Fibroblast of lung (primary cell): ENCODE results near the gene MRPS5. TPM values are rescaled to one million over a fixed set of nuclear protein-coding genes. Genes with fewer than 3 reads are reported as not detected.

Source experiments
- DNase-seq, 2 donors: peaks; one replicate each; pipeline versions ENCODE4 v3.0.0 to v3.0.0-alpha.2; 2010; ENCODE audit warnings: low read depth in 2 of 2
- H2AFZ ChIP-seq: 2 replicates; pipeline ENCODE4 v1.5.1; 2012; ENCODE audit warnings: low read length, control low read depth, inconsistent platforms
- H3K27ac ChIP-seq: 2 replicates; pipeline ENCODE4 v1.5.1; 2011; ENCODE audit warnings: low read length, control low read depth; ENCODE audit not compliant: insufficient read depth
- H3K27me3 ChIP-seq: 2 replicates; pipeline ENCODE4 v1.5.1; 2011; ENCODE audit warnings: mild to moderate bottlenecking, low read length; ENCODE audit not compliant: control insufficient read depth, insufficient read depth
- H3K36me3 ChIP-seq: 2 replicates; pipeline ENCODE4 v1.5.1; 2011; ENCODE audit warnings: low read length; ENCODE audit not compliant: control insufficient read depth, insufficient read depth
- H3K4me1 ChIP-seq: 2 replicates; pipeline ENCODE4 v1.5.1; 2011; ENCODE audit warnings: low read length; ENCODE audit not compliant: control insufficient read depth, insufficient read depth; ENCODE audit errors: extremely low read depth
- H3K4me2 ChIP-seq: 2 replicates; pipeline ENCODE4 v1.5.1; 2011; ENCODE audit warnings: low read length, control low read depth; ENCODE audit not compliant: insufficient read depth; ENCODE audit errors: extremely low read depth
- H3K4me3 ChIP-seq, 4 experiments: fragments of 200-600 bp in 1 of 4; sonication (generic) in 1 of 4; replicated peaks in 1 of 4; 2 replicates each; pipeline ENCODE4 v1.5.1; 2011 to 2016; ENCODE audit warnings: low read length in 4 of 4, low read depth in 3 of 4, mild to moderate bottlenecking in 3 of 4, control low read depth in 2 of 4, inconsistent platforms in 1 of 4, mixed read lengths in 1 of 4; ENCODE audit not compliant: insufficient read depth in 1 of 4; ENCODE audit errors: control extremely low read depth in 1 of 4
- H3K79me2 ChIP-seq: 2 replicates; pipeline ENCODE4 v1.5.1; 2012; ENCODE audit warnings: mild to moderate bottlenecking, low read length, inconsistent platforms; ENCODE audit not compliant: control insufficient read depth, insufficient read depth
- H3K9ac ChIP-seq: 2 replicates; pipeline ENCODE4 v1.5.1; 2011; ENCODE audit warnings: mild to moderate bottlenecking, low read length, control low read depth; ENCODE audit not compliant: insufficient read depth
- H3K9me3 ChIP-seq: 2 replicates; pipeline ENCODE4 v1.5.1; 2012; ENCODE audit warnings: low read depth, low read length; ENCODE audit not compliant: control insufficient read depth, insufficient read depth
- H4K20me1 ChIP-seq: 2 replicates; pipeline ENCODE4 v1.5.1; 2011; ENCODE audit warnings: low read length; ENCODE audit not compliant: control insufficient read depth, insufficient read depth; ENCODE audit errors: extremely low read depth
- CTCF ChIP-seq, 2 donors: IDR thresholded peaks in 1 of 2; conservative IDR thresholded peaks in 1 of 2; 1 replicate in 1 of 2; 2 replicates in 1 of 2; pipeline ENCODE4 v1.5.1; 2011 to 2012; ENCODE audit warnings: low read length in 2 of 2, control low read depth in 1 of 2, inconsistent platforms in 1 of 2, low read depth in 1 of 2, mild to moderate bottlenecking in 1 of 2
- EZH2 ChIP-seq: IDR thresholded peaks from 2 replicates; pipeline ENCODE4 v1.5.1; 2012; ENCODE audit warnings: low read length, control low read depth, mild to moderate bottlenecking; ENCODE audit errors: missing control alignments
- polyA plus RNA-seq, 2 donors: library from polyadenylated mRNA; depleted of rRNA in 1 of 2; stranded (reverse) in 1 of 2; unstranded in 1 of 2; fragments of >200 nt; gene quantifications; 2 replicates each; pipeline ENCODE4 v1.2.1, GENCODE V29; 2011 to 2012; ENCODE audit warnings: missing spikeins in 1 of 2
- total RNA-seq: library from RNA; depleted of rRNA; stranded (reverse); fragments of >200 nt; gene quantifications from 2 replicates; pipeline ENCODE4 v1.2.1, GENCODE V29; 2014

The MRPS5 gene
- total and polyA plus RNA-seq, 2 donors (not counting 1 experiment from before 2014, with no cell fraction given), result 46.2 to 61.1 TPM

GRCh38 chr2:95074663-95075439 lies 46.8 kb downstream of the MRPS5 start:
- Histone ChIP-seq H4K20me1 (no peaks in the 10 kb centered on the region), H2AFZ (no peak overlapping the region), H3K79me2 (no peaks in the 10 kb centered on the region), H3K27ac (no peak overlapping the region), H3K9me3 (no peaks in the 10 kb centered on the region), H3K4me2 (no peak overlapping the region), H3K9ac (no peak overlapping the region), H3K4me3 (no peak overlapping the region), H3K36me3 (no peaks in the 10 kb centered on the region), H3K27me3 (peaks cover 11% of the 10 kb centered on the region), H3K4me1 (no peaks in the 10 kb centered on the region)
- no peak for DNase-seq
- no peak for TF ChIP-seq EZH2
- TF ChIP-seq CTCF (conservative IDR thresholded peaks at IDR 0.05 in 1 of 2, IDR thresholded peaks at IDR 0.05 in 1 of 2; ENCODE audit: low read depth in 1 of 2, low read length in 2 of 2), result no peak

- TF ChIP-seq EZH2 (no peak), CTCF (conservative IDR thresholded peaks at IDR 0.05 in 1 of 2, IDR thresholded peaks at IDR 0.05 in 1 of 2; ENCODE audit: low read depth in 1 of 2, low read length in 2 of 2) (no peak)
- Histone ChIP-seq H2AFZ (no peak overlapping the region), H3K9ac (no peak overlapping the region), H3K4me2 (no peak overlapping the region), H3K4me3 (no peak overlapping the region), H3K4me1 (no peaks in the 10 kb centered on the region), H3K36me3 (no peaks in the 10 kb centered on the region), H4K20me1 (no peaks in the 10 kb centered on the region), H3K9me3 (no peaks in the 10 kb centered on the region), H3K27me3 (peaks cover 11% of the 10 kb centered on the region), H3K79me2 (no peaks in the 10 kb centered on the region), H3K27ac (no peak overlapping the region)
- no peak for DNase-seq
These were observed 47.5 kb downstream of the MRPS5 start for GRCh38 chr2:95073856-95074662.

DNA sequence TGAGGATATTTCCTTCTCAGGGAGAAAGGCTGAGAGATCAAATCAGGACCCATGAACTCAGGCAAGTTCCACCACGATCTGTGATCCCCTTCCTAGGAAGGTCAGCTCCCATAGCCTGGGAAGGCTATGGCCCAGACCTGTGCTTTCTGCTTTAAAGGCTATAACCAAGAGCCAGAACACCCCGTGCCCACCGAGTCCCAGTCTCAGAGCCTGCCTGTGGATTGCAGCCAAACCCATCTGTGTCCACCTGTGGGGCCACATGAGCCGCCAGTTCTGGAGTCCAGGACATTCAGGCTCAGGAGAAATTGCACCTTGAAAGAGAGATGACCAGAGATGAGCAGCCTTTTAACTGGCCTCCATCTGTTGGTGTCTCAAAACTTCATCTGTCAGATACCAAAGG lies 49.2 kb downstream of the MRPS5 start:
- Histone ChIP-seq H3K9ac (no peak overlapping the region), H3K27me3 (peaks cover 1% of the 10 kb centered on the region), H4K20me1 (no peaks in the 10 kb centered on the region), H3K36me3 (no peaks in the 10 kb centered on the region), H2AFZ (no peak overlapping the region), H3K79me2 (no peaks in the 10 kb centered on the region), H3K27ac (no peak overlapping the region), H3K4me1 (no peaks in the 10 kb centered on the region), H3K4me2 (no peak overlapping the region), H3K9me3 (no peaks in the 10 kb centered on the region), H3K4me3 (no peak overlapping the region)
- no peak for DNase-seq
- TF ChIP-seq CTCF (conservative IDR thresholded peaks at IDR 0.05 in 1 of 2, IDR thresholded peaks at IDR 0.05 in 1 of 2; ENCODE audit: low read depth in 1 of 2, low read length in 2 of 2) (no peak), EZH2 (no peak)
